ENCODE data around the gene RCL1.

DNA sequence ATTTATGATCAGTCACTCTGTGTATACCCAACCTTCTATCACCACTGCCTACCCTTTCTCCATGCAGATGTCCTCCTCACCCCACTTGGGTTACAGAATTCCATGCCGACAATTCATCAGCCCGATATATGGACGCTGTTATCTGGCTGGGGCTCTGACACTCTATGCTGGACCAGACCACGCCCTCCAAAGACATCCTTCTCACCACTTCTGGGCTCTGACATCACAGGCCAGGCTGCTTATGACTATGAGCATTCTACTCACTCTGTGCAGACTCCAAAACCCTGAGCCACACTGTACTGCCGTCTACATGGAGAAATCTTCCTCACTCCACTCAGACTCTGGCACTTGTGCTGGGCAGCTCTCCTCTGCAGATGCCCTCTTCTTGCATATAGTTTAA is 44.1 kb upstream of the RCL1 start:
- TF ChIP-seq, protein P1, sequence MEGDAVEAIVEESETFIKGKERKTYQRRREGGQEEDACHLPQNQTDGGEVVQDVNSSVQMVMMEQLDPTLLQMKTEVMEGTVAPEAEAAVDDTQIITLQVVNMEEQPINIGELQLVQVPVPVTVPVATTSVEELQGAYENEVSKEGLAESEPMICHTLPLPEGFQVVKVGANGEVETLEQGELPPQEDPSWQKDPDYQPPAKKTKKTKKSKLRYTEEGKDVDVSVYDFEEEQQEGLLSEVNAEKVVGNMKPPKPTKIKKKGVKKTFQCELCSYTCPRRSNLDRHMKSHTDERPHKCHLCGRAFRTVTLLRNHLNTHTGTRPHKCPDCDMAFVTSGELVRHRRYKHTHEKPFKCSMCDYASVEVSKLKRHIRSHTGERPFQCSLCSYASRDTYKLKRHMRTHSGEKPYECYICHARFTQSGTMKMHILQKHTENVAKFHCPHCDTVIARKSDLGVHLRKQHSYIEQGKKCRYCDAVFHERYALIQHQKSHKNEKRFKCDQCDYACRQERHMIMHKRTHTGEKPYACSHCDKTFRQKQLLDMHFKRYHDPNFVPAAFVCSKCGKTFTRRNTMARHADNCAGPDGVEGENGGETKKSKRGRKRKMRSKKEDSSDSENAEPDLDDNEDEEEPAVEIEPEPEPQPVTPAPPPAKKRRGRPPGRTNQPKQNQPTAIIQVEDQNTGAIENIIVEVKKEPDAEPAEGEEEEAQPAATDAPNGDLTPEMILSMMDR (IDR thresholded peaks at IDR 0.05; ENCODE audit: low read length): no peak
- TF ChIP-seq EZH2 (optimal IDR thresholded peaks at IDR 0.05; ENCODE audit: low read depth, low read length): no peak
- no peak for TF ChIP-seq EZH2phosphoT487 (IDR thresholded peaks at IDR 0.05; ENCODE audit: low read length)
